ENCODE results near the gene PHOX2A. TPM values are rescaled to one million over a fixed set of nuclear protein-coding genes. Genes with fewer than 3 reads are reported as not detected.

The PHOX2A gene
- total RNA-seq, 2 experiments from 2014 or later = not detected

- Mint-ChIP-seq H3K27me3 (peaks cover 43% of the 10 kb centered on the region), H3K4me1 (ENCODE audit: low read depth) (peaks cover 16% of the 10 kb centered on the region), H3K4me3 (no peak overlapping the region), H3K36me3 (peaks cover 1% of the 10 kb centered on the region), H3K9me3 (no peaks in the 10 kb centered on the region), H3K27ac (no peak overlapping the region)
- CTCF ChIA-PET = interaction anchor here (2.6 kb wide), 1 partner anchor 169 kb away, joined by 7 read pairs; no protein-coding TSS in a partner anchor
- intact Hi-C loops (cut with micrococcal nuclease) = no loop called here
- POLR2A ChIA-PET = interaction anchor here (0.8 kb wide), 1 partner anchor 10 kb away, joined by 3 read pairs; no protein-coding TSS in a partner anchor
- no peak for DNase-seq
Observed at GRCh38 chr11:72245263-72245816, 1.4 kb upstream of the PHOX2A start.

- H3K4me1 Mint-ChIP-seq (ENCODE audit: low read depth) = peaks cover 18% of the 10 kb centered on the region
- H3K4me3 Mint-ChIP-seq = no peak overlapping the region
- CTCF ChIA-PET = interaction anchor here (1.3 to 2.6 kb wide), 2 partner anchors 169 to 187 kb away, joined by 3 to 7 read pairs; no protein-coding TSS in a partner anchor
- peaks cover 42% of the 10 kb centered on the region for H3K27me3 Mint-ChIP-seq
- DNase-seq = no peak
- H3K27ac Mint-ChIP-seq = no peak overlapping the region
- POLR2A ChIA-PET = interaction anchor here (0.8 kb wide), 1 partner anchor 10 kb away, joined by 3 read pairs; no protein-coding TSS in a partner anchor
- intact Hi-C loops (cut with micrococcal nuclease) = no loop called here
- H3K36me3 Mint-ChIP-seq = peaks cover 2% of the 10 kb centered on the region
- no peaks in the 10 kb centered on the region for H3K9me3 Mint-ChIP-seq
Observed at GRCh38 chr11:72244361-72245262, 636 bp upstream of the PHOX2A start.

- peaks cover 21% of the 10 kb centered on the region for H3K4me1 Mint-ChIP-seq (ENCODE audit: low read depth)
- DNase-seq = no peak
- ChIA-PET CTCF (interaction anchor here (1.3 kb wide), 1 partner anchor 188 kb away, joined by 3 read pairs; no protein-coding TSS in a partner anchor), POLR2A (no interaction called here)
- H3K4me3 Mint-ChIP-seq = no peak overlapping the region
- H3K9me3 Mint-ChIP-seq = no peaks in the 10 kb centered on the region
- peaks cover 2% of the 10 kb centered on the region for H3K36me3 Mint-ChIP-seq
- no peak overlapping the region for H3K27ac Mint-ChIP-seq
- intact Hi-C loops (cut with micrococcal nuclease) = no loop called here
- peaks cover 45% of the 10 kb centered on the region for H3K27me3 Mint-ChIP-seq
Observed at GRCh38 chr11:72243173-72244059, 560 bp downstream of the PHOX2A start.

DNA sequence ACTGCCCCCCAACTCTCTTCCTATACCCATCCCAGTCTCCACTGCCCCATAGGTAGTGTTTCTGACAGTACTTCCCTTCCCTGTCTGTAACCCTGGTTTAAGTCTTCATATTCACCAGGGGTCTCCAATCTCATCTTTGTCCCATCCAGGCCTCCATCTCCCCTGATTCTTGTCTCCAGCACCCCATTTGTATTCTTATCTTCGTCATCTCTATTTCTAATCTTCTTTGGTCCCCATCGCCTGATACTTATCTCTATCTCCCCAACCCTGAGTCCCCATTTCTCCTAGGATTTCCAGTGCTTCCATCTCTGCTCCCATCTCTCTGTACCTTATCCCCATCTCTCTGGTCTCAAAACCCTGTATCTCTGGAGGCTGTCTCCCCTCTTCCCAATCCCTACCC lies 1.8 kb downstream of the PHOX2A start:
- Mint-ChIP-seq H3K27ac (no peak overlapping the region), H3K4me3 (no peak overlapping the region), H3K36me3 (peaks cover 7% of the 10 kb centered on the region), H3K27me3 (peaks cover 44% of the 10 kb centered on the region), H3K9me3 (no peaks in the 10 kb centered on the region), H3K4me1 (ENCODE audit: low read depth) (peaks cover 21% of the 10 kb centered on the region)
- ChIA-PET CTCF (interaction anchor here (2.3 kb wide), 1 partner anchor 173 kb away, joined by 9 read pairs; no protein-coding TSS in a partner anchor), POLR2A (no interaction called here)
- intact Hi-C loops (cut with micrococcal nuclease) = no loop called here
- no peak for DNase-seq

DNA sequence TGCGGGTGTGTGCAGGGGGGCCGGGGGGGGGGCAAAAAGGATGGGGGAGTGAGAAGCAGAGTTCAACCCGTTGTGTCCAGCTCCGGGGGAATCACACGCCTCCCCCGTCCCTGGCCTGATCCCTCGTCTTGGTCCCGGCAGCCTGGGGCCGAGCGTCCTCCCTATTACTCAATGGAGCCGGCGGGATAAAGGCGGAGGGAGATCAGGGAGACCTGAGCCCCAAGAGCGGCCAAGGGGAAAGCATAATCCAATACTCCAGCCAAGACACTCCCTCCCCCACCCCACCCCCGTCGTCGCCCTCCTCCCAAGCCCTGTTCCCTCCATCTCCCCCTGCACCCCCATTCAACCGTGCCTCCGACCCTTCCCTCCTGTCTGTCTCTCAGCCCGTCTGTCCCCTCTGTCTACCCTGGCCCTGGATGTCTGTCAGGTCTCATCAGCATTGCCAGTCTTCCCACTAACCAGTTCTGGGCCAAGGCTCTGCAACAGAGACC lies 2.6 kb downstream of the PHOX2A start:
- peaks cover 21% of the 10 kb centered on the region for H3K4me1 Mint-ChIP-seq (ENCODE audit: low read depth)
- peaks cover 44% of the 10 kb centered on the region for H3K27me3 Mint-ChIP-seq
- H3K36me3 Mint-ChIP-seq = peaks cover 12% of the 10 kb centered on the region
- no peak overlapping the region for H3K27ac Mint-ChIP-seq
- no peaks in the 10 kb centered on the region for H3K9me3 Mint-ChIP-seq
- ChIA-PET POLR2A (no interaction called here), CTCF (interaction anchor here (1.0 to 2.3 kb wide), 4 partner anchors 173 to 402 kb away, joined by 3 to 9 read pairs (median 4); no protein-coding TSS in a partner anchor)
- H3K4me3 Mint-ChIP-seq = no peak overlapping the region
- no peak for DNase-seq
- intact Hi-C loops (cut with micrococcal nuclease) = no loop called here

- Mint-ChIP-seq H3K4me1 (ENCODE audit: low read depth) (peaks cover 21% of the 10 kb centered on the region), H3K36me3 (peaks cover 12% of the 10 kb centered on the region), H3K4me3 (no peak overlapping the region), H3K9me3 (no peaks in the 10 kb centered on the region), H3K27ac (no peak overlapping the region), H3K27me3 (peaks cover 44% of the 10 kb centered on the region)
- ChIA-PET POLR2A (no interaction called here), CTCF (interaction anchor here (1.0 to 2.3 kb wide), 4 partner anchors 174 to 403 kb away, joined by 3 to 9 read pairs (median 4); no protein-coding TSS in a partner anchor)
- intact Hi-C loops (cut with micrococcal nuclease) = no loop called here
- no peak for DNase-seq
Observed at GRCh38 chr11:72240461-72241290, 3.3 kb downstream of the PHOX2A start.

- Mint-ChIP-seq H3K27me3 (peaks cover 44% of the 10 kb centered on the region), H3K9me3 (no peaks in the 10 kb centered on the region), H3K4me3 (no peak overlapping the region), H3K4me1 (ENCODE audit: low read depth) (peaks cover 21% of the 10 kb centered on the region), H3K27ac (no peak overlapping the region), H3K36me3 (peaks cover 12% of the 10 kb centered on the region)
- ChIA-PET CTCF (interaction anchor here (2.3 kb wide), 1 partner anchor 175 kb away, joined by 9 read pairs; no protein-coding TSS in a partner anchor), POLR2A (no interaction called here)
- no peak for DNase-seq
- intact Hi-C loops (cut with micrococcal nuclease) = no loop called here
Observed at GRCh38 chr11:72239849-72240460, 4.0 kb downstream of the PHOX2A start.

DNA sequence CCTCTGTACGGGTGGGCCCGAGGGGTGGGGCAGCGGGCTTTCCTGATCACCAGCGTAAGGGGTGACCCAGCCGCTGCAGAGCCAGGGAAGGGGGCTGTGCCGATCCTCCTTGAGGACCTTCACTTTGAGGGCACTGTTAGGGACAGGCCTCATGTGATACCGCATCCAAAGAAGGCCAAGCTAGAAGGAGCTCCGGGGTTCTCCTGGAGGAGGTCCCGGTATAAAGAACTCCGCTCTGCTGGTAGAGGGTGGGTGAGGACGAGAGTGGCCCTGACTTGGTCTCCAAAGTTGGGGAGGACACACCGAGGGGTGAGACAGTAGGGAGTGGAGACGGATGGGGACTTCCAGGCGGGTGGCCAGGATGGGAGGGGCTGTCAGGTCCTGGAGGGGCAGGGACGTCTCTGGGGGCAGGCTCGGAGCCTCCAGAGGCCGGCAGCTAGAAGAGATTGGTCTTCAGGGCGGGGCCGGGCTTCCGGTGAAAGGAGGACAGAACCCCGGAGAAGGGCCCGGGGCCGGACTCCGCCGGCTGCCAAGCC lies 4.6 kb downstream of the PHOX2A start:
- Mint-ChIP-seq H3K9me3 (no peaks in the 10 kb centered on the region), H3K27me3 (peaks cover 38% of the 10 kb centered on the region), H3K4me1 (ENCODE audit: low read depth) (peaks cover 16% of the 10 kb centered on the region), H3K27ac (no peak overlapping the region), H3K36me3 (peaks cover 12% of the 10 kb centered on the region), H3K4me3 (no peak overlapping the region)
- ChIA-PET POLR2A (no interaction called here), CTCF (interaction anchor here (1.7 kb wide), 1 partner anchor 175 kb away, joined by 7 read pairs; no protein-coding TSS in a partner anchor)
- DNase-seq = no peak
- intact Hi-C loops (cut with micrococcal nuclease) = no loop called here

DNA sequence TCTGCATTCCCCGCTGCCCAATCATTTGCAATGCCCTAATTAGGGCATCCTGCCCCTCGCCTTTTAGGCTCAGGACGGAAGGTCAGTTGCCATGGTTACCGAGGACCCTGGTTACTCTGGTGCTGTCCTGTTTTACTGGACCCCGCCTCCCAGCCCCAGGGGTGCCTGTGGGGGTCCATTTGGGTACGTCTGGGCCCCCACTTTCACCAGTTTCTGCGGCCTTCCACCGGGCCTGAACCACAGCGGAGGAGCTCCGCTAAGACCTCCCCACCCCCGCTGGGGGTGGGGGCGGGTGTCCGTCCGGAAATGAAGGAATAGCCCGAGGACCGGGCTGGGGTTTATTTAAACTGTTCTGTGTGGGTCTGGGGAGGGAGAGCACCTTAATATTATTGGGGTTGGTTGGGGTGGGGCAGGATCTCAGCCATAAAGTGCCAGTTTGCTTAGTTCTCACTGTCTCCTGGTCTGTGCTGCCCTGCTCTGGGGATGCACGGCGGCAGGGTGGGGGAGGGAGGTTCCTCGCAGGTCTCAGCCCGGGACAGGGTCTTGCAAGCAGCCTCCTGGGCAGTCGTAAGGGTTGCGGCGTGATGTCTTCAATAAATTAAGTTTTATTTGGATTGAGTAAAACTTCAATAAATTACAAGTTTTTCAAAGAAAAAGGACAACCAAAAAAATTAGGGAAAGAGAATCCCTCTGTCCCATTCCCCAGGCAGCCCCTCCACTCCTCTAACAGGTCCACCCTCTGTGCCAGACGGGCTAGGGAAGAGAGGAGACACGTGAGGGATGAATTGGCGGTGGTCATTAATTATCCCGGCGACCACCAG lies 5.3 kb downstream of the PHOX2A start:
- CTCF ChIA-PET = interaction anchor here (0.6 to 3.8 kb wide), 18 partner anchors 10 to 445 kb away, joined by 3 to 21 read pairs (median 5); partner anchors contain the start of genes CLPB and INPPL1
- intact Hi-C loops (cut with micrococcal nuclease) = no loop called here
- DNase-seq = no peak
- POLR2A ChIA-PET = interaction anchor here (1.0 to 1.4 kb wide), 2 partner anchors 13 to 15 kb away, joined by 3 to 9 read pairs; partner anchors contain the start of gene INPPL1
- no peaks in the 10 kb centered on the region for H3K9me3 Mint-ChIP-seq
- peaks cover 12% of the 10 kb centered on the region for H3K36me3 Mint-ChIP-seq
- peaks cover 16% of the 10 kb centered on the region for H3K4me1 Mint-ChIP-seq (ENCODE audit: low read depth)
- peaks cover 38% of the 10 kb centered on the region for H3K27me3 Mint-ChIP-seq
- H3K4me3 Mint-ChIP-seq = no peak overlapping the region
- H3K27ac Mint-ChIP-seq = no peak overlapping the region

Data from activated CD4-positive, alpha-beta memory T cell treated with anti-CD3 and anti-CD28 coated beads for 36 hours (primary cell).